PC-3 (cell line): ENCODE results near the gene RPS6KA1. TPM values are rescaled to one million over a fixed set of nuclear protein-coding genes. Genes with fewer than 3 reads are reported as not detected.
A peak's percentile ranks its signal among the peaks of the same experiment; 100 is the strongest.
"Not testable (repeated sequence)": the region's sequence is repeated elsewhere in the genome, so short reads cannot be mapped to it uniquely, and the experiment has no call there.

Experiments
- ATAC-seq: fragments of 200-7000 bp; cut with Tn5 transposase; 2 replicates; pipeline ENCODE4 v1.9.1; 2020; ENCODE audit warnings: mild to moderate bottlenecking, moderate library complexity
- BruUV-seq: library from RNA; stranded (reverse); fragments of 400-500 nt; replicated peaks from 2 replicates; lab custom pipeline; 2021; lab: Mats Ljungman, UMichigan
- CTCF ChIA-PET: fragments of 300-600 bp; sonication (Branson Sonifier 250); formaldehyde crosslinking; loops from one replicate; lab custom pipeline; 2022; ENCODE audit warnings: antibody characterized with exemption; lab: Charles Lee
- POLR2A ChIA-PET: fragments of 300-600 bp; sonication (Branson Sonifier 250); formaldehyde crosslinking; loops from one replicate; lab custom pipeline; 2022; ENCODE audit warnings: antibody characterized with exemption; ENCODE audit not compliant: unreplicated experiment; lab: Charles Lee
- DNase-seq: peaks from one replicate; pipeline ENCODE4 v3.0.0-alpha.2; 2015
- H2AFZ ChIP-seq: fragments of 300-600 bp; sonication (generic); 2 replicates; pipeline ENCODE4 v1.6.0; 2016; ENCODE audit warnings: antibody characterized with exemption, low read length
- H3F3A ChIP-seq: fragments of 300-600 bp; sonication (generic); one replicate; pipeline ENCODE4 v1.6.0; 2017; ENCODE audit warnings: antibody characterized with exemption, low read length, control low read depth, mild to moderate bottlenecking; ENCODE audit not compliant: unreplicated experiment
- H3K27ac ChIP-seq: fragments of 300-600 bp; sonication (generic); 2 replicates; pipeline ENCODE4 v1.5.1; 2016; ENCODE audit warnings: mild to moderate bottlenecking, low read length
- H3K27me3 ChIP-seq: fragments of 300-600 bp; sonication (generic); 2 replicates; pipeline ENCODE4 v1.6.1; 2016; ENCODE audit warnings: low read length, mixed read lengths
- H3K36me3 ChIP-seq: fragments of 300-600 bp; sonication (generic); 2 replicates; pipeline ENCODE4 v1.6.1; 2016; ENCODE audit warnings: low read depth, mixed run types, low read length, mixed read lengths
- H3K4me1 ChIP-seq: fragments of 300-600 bp; sonication (generic); 2 replicates; pipeline ENCODE4 v1.5.1; 2016; ENCODE audit warnings: low read length; ENCODE audit not compliant: insufficient read depth
- H3K4me2 ChIP-seq: fragments of 300-600 bp; sonication (generic); 2 replicates; pipeline ENCODE4 v1.6.0; 2016; ENCODE audit warnings: low read length
- H3K4me3 ChIP-seq: fragments of 300-600 bp; sonication (generic); 2 replicates; pipeline ENCODE4 v1.5.1; 2016; ENCODE audit warnings: mild to moderate bottlenecking, low read length, mixed read lengths
- H3K79me2 ChIP-seq: fragments of 300-600 bp; sonication (generic); 2 replicates; pipeline ENCODE4 v1.6.1; 2017; ENCODE audit warnings: low read length, mixed read lengths
- H3K9ac ChIP-seq: fragments of 300-600 bp; sonication (generic); 2 replicates; pipeline ENCODE4 v1.6.0; 2016; ENCODE audit warnings: mild to moderate bottlenecking, low read length
- H3K9me2 ChIP-seq: fragments of 300-600 bp; sonication (generic); replicated peaks from 2 replicates; pipeline ENCODE4 v1.6.1; 2016; ENCODE audit warnings: mixed run types, low read length, mixed read lengths
- H3K9me3 ChIP-seq: fragments of 300-600 bp; sonication (generic); 2 replicates; pipeline ENCODE4 v1.6.1; 2016; ENCODE audit warnings: low read length, mixed read lengths
- H4K20me1 ChIP-seq: fragments of 300-600 bp; sonication (generic); 2 replicates; pipeline ENCODE4 v1.6.1; 2016; ENCODE audit warnings: low read length, mixed read lengths
- EZH2 ChIP-seq: fragments of 300-600 bp; sonication (generic); IDR thresholded peaks from one replicate; pipeline ENCODE4 v1.6.1; 2017; ENCODE audit warnings: antibody characterized with exemption, mild to moderate bottlenecking, low read length; ENCODE audit not compliant: unreplicated experiment
- EZH2phosphoT487 ChIP-seq: fragments of 300-600 bp; sonication (generic); IDR thresholded peaks from 2 replicates; pipeline ENCODE4 v1.6.1; 2018; ENCODE audit warnings: mild to moderate bottlenecking, antibody characterized with exemption, low read length, borderline replicate concordance
- intact Hi-C: fragments of 100-400 bp; cut with micrococcal nuclease; formaldehyde crosslinking; loops from 2 replicates; pipeline ENCODE4 v1.9.0; 2023
- total RNA-seq: library from RNA; depleted of rRNA; stranded (reverse); fragments of >200 nt; gene quantifications from 2 replicates; pipeline ENCODE4 v1.2.3, GENCODE V29; 2014
- TF ChIP-seq, protein P1 (sequence below): fragments of 300-600 bp; sonication (generic); conservative IDR thresholded peaks from 2 replicates; pipeline ENCODE4 v1.5.1; 2017; ENCODE audit warnings: antibody characterized with exemption, low read depth, mild to moderate bottlenecking, low read length

Gene RPS6KA1
- total RNA-seq, 1 experiment from 2014 or later: 98.2 TPM

DNA sequence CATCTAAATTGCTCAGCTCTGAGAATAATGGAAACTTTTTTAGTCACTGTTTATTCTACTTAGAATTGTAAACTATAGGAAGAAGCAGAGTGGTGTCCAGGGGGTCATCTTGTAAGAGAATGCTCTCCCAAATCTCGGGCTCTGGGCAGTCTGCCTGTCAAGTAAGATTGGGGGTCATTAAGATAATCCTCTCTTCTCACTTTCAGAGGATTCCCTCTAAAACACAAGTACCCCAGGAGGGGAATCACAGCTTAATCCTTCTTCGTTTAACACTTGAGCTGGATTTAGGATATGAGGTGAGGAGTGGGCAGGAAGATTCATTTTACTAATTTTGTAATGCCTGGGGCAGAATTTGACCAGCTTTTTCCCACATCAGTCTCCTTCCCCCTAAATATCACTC, 81.2 kb downstream of the RPS6KA1 start:
- Histone ChIP-seq H4K20me1 (no peaks in the 10 kb centered on the region), H3K27ac (no peak overlapping the region), H3K4me1 (no peaks in the 10 kb centered on the region), H3K9me3 (no peaks in the 10 kb centered on the region), H3F3A (no peaks in the 10 kb centered on the region), H3K4me3 (no peak overlapping the region), H3K9ac (no peak overlapping the region), H3K36me3 (no peaks in the 10 kb centered on the region), H3K9me2 (no peaks in the 10 kb centered on the region), H3K4me2 (no peak overlapping the region), H2AFZ (no peak overlapping the region), H3K27me3 (no peaks in the 10 kb centered on the region), H3K79me2 (no peaks in the 10 kb centered on the region)
- BruUV-seq: no TSS peak
- ATAC-seq: no peak
- TF ChIP-seq EZH2: no peak
- TF ChIP-seq, protein P1, sequence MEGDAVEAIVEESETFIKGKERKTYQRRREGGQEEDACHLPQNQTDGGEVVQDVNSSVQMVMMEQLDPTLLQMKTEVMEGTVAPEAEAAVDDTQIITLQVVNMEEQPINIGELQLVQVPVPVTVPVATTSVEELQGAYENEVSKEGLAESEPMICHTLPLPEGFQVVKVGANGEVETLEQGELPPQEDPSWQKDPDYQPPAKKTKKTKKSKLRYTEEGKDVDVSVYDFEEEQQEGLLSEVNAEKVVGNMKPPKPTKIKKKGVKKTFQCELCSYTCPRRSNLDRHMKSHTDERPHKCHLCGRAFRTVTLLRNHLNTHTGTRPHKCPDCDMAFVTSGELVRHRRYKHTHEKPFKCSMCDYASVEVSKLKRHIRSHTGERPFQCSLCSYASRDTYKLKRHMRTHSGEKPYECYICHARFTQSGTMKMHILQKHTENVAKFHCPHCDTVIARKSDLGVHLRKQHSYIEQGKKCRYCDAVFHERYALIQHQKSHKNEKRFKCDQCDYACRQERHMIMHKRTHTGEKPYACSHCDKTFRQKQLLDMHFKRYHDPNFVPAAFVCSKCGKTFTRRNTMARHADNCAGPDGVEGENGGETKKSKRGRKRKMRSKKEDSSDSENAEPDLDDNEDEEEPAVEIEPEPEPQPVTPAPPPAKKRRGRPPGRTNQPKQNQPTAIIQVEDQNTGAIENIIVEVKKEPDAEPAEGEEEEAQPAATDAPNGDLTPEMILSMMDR: no peak
- TF ChIP-seq EZH2phosphoT487: no peak
- POLR2A ChIA-PET: no interaction called here
- intact Hi-C loops: no loop called here
- DNase-seq: no peak
- CTCF ChIA-PET: no interaction called here

DNA sequence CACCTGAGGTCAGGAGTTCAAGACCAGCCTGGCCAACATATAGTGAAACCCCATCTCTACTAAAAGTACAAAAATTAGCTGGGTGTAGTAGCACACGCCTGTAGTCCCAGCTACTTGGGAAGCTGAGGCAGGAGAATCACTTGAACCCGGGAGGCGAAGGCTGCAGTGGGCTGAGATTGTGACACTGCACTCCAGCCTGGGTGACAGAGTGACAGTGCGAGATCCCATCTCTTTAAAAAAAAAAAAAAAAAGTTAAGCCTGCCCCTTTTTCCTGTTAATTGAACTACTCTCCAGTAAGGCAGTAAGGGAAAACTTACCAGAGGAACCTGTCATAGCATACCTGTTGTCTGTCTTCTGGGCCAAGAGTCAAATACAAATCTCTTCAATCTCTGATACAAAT, 83.1 kb downstream of the RPS6KA1 start:
- CTCF ChIA-PET, H3K4me2 ChIP-seq: not testable (repeated sequence)

GRCh38 chr1:26614655-26615411, 85.3 kb downstream of the RPS6KA1 start:
- Histone ChIP-seq H3K4me2 (no peak overlapping the region), H3K36me3 (no peaks in the 10 kb centered on the region), H3K27ac (no peak overlapping the region), H3K9me2 (no peaks in the 10 kb centered on the region), H3K9me3 (no peaks in the 10 kb centered on the region), H3K9ac (no peak overlapping the region), H3K79me2 (no peaks in the 10 kb centered on the region), H3F3A (no peaks in the 10 kb centered on the region), H3K4me1 (peaks cover 9% of the 10 kb centered on the region), H3K4me3 (no peak overlapping the region), H4K20me1 (no peaks in the 10 kb centered on the region), H2AFZ (no peak overlapping the region), H3K27me3 (no peaks in the 10 kb centered on the region)
- ChIA-PET CTCF (no interaction called here), POLR2A (no interaction called here)
- ATAC-seq (no peak), DNase-seq (no peak)
- TF ChIP-seq EZH2 (no peak), EZH2phosphoT487 (no peak)
- TF ChIP-seq, protein P1: no peak
- no TSS peak for BruUV-seq
- intact Hi-C loops: no loop called here

More for the DNA sequence above, 83.1 kb downstream of the RPS6KA1 start:
- ATAC-seq, H3K4me1 ChIP-seq, POLR2A ChIA-PET, intact Hi-C loops, H3K9ac ChIP-seq, H3F3A ChIP-seq, H3K27me3 ChIP-seq, H3K79me2 ChIP-seq, H3K4me3 ChIP-seq, H3K9me3 ChIP-seq, H2AFZ ChIP-seq, H4K20me1 ChIP-seq, H3K9me2 ChIP-seq, H3K36me3 ChIP-seq, BruUV-seq, H3K27ac ChIP-seq: not testable (repeated sequence)
- peak; percentile 2 for DNase-seq
